ENCODE results near the gene INSL3. TPM values are rescaled to one million over a fixed set of nuclear protein-coding genes. Genes with fewer than 3 reads are reported as not detected.

The INSL3 gene, protein sequence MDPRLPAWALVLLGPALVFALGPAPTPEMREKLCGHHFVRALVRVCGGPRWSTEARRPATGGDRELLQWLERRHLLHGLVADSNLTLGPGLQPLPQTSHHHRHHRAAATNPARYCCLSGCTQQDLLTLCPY
- not detected in 2 replicates for total RNA-seq (2014; rRNA removed; shearing (Covaris generic))

DNA sequence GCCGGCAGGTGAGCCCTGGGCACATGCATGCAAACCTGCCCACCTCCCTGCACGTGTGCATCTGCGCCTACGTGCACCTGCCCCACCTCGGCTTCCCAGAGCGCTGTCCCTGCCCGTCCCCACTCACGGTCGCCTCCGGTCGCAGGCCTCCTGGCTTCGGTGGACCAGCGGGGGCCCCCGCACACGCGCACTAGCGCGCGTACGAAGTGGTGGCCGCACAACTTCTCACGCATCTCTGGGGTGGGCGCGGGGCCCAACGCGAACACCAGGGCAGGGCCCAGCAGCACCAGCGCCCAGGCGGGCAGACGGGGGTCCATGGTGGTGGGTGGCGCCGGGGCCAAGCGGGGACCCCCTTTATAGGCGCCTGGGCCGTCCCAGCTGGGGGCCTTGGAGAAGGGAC, at the start of gene INSL3:
INSL3 (minus strand) TSS at position 330 of the 400 bp plus-strand sequence; CDS start at position 317, 13 bp downstream.
- no peak for DNase-seq (ENCODE audit: low spot score)

GRCh38 chr19:17869114-17869608, 47.8 kb upstream of the INSL3 start:
- no peak for DNase-seq (ENCODE audit: low spot score)

- DNase-seq (ENCODE audit: low spot score), result no peak
Measured at GRCh38 chr19:17868669-17869068, 47.4 kb upstream of the INSL3 start.

- no peak for DNase-seq (ENCODE audit: low spot score)
Measured at GRCh38 chr19:17866964-17867486, 45.7 kb upstream of the INSL3 start.

DNA sequence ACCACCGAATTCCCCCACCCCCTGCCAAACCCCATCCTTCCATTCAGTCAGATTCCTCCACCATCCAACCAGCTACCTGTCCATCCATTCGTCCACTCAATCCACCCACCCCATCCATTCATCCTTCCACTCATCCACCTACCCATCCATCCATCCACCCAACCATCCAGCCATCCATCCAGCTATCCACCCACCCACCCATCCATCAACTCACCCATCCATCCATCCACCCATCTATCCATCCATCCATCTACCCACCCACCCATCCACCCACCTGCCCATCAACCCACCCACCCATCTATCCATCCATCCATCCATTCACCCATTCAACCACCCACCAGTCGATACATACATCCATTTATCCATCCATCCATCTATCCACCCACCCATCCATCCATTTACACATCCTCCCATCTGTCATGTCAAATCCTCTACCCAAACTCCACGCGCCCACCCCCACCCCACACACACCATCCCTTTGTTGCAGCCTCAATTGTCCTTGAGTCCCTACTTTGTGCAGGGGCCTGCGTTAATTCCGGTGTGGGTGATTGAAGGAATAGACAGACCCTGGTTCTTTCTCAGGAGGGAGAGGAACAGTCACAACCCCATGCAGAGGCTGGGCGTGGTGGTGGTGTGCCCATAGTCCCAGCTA, 45.1 kb upstream of the INSL3 start:
- DNase-seq (ENCODE audit: low spot score), result no peak

DNA sequence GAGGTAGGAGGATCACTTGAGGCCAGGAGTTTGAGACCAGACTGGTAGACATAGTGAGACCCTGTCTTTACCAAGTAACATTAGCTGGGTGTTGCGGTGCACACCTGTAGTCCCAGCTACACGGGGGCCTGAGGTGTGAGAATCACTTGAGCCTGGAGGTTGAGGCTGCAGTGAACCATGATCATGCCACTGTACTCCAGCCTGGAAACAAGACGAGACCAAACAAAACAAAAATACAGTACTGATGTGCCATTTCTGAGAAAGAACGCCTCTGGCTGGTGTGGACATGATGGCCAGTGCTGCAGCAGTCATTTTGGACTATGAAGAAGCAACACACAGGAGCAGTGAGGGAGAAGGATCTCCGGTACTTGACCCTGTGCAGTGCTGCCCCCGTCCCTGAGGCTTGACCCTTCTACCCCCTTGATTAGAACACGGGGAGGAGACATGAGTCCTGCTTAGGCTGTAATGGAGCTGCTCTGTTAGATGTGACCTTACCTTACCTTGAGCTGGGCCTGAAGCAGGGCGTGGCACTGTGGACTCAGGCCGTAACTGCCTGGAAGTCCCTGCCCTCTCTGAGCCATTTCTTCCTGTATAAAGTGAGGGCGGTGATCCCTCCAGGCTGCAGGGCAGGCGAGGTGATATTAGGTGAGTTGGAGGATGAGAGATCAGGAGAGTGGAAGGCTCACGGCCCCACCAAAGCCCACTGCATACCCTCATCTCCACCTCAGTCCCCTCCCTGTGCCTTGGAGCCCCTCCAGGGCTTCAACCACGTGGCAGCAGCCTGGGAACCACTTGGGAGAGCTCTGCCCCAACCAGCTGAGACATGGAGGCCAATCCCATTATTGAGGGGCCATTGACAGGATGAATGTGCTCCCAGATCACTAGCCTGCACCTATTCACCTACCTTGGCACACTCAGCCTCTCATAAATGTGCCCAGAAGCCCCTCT, 44.3 kb upstream of the INSL3 start:
- peak; percentile 56 for DNase-seq (ENCODE audit: low spot score)

GRCh38 chr19:17863520-17864182, 42.3 kb upstream of the INSL3 start:
- DNase-seq (ENCODE audit: low spot score), result no peak

DNA sequence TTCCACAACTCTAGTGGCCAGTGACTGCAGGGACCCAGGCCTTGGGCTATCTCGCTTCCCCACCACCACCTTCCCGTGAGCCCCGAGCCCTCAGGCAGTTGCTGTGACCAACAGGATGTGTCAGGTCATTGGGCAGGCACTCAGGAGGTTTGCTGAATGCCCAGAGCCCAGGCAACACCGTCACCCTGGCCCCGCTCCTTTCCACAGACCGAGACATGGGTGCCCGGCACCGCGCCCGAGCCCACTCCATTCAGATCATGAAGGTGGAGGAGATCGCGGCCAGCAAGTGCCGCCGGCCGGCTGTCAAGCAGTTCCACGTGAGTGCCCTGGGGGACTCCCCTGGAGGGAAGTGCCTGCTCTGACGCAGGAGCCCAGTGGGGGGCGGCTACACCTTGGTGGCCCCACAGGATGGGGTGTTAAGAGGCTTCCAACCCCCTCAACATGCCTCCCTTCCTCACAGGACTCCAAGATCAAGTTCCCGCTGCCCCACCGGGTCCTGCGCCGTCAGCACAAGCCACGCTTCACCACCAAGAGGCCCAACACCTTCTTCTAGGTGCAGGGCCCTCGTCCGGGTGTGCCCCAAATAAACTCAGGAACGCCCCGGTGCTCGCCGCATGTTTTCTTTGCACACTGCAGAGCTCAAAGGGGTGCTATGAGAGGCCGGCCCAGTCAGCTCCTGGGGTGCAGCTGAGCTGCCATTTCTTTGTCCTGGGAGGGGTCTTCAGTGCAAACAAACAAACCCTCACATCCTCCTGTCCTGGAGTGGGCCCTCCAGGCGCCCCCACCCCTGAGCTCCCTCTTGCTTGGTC, 41.6 kb upstream of the INSL3 start:
- DNase-seq (ENCODE audit: low spot score), result no peak

- no peak for DNase-seq (ENCODE audit: low spot score)
Measured at GRCh38 chr19:17861542-17862402, 40.5 kb upstream of the INSL3 start.

GRCh38 chr19:17860993-17861360, 39.7 kb upstream of the INSL3 start:
- no peak for DNase-seq (ENCODE audit: low spot score)

GRCh38 chr19:17860331-17860992, 39.1 kb upstream of the INSL3 start:
- DNase-seq (ENCODE audit: low spot score), result no peak

DNA sequence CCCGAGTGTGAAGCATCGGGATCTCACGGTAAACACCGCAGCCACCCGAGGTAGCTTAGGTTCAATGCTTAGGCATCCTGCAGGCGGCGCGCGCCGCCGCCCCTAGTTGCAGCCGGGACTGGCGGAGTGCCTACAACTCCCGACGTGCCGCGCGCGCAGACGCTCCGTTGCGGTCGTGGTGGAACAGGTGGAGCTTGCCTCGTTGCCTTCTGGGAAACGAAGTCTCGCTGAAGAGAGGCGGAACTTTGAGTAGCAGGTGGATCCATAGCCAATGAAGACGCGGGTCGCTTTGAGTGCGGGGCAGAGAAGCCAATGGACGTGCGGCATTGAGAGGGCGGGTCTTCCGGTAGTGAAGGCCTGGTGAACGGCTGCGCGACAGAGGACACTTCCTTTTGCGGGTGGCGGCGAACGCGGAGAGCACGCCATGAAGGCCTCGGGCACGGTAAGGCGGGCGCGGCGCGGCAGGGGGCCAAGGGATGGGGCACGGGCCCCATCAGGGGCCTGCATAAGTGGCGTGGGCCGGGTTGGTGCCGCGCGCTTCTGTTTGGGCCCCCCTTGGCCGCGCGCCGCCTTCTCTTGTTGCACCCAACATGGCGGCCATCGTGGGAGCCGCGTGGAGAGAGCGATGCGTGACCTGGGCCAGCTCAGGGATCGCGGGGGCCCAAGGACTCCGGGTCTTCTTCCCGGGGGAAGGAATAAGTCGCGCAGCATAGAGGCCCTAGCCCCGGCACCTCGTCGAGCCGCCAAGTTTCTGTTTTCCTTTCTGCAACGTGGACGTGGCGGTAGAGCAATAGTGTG, 38.4 kb upstream of the INSL3 start, which contains the start of gene RPL18A:
RPL18A (plus strand) TSS at position 378 of the 798 bp plus-strand sequence; CDS start at position 425, 47 bp downstream.
- peak; percentile 96 for DNase-seq (ENCODE audit: low spot score)

DNA sequence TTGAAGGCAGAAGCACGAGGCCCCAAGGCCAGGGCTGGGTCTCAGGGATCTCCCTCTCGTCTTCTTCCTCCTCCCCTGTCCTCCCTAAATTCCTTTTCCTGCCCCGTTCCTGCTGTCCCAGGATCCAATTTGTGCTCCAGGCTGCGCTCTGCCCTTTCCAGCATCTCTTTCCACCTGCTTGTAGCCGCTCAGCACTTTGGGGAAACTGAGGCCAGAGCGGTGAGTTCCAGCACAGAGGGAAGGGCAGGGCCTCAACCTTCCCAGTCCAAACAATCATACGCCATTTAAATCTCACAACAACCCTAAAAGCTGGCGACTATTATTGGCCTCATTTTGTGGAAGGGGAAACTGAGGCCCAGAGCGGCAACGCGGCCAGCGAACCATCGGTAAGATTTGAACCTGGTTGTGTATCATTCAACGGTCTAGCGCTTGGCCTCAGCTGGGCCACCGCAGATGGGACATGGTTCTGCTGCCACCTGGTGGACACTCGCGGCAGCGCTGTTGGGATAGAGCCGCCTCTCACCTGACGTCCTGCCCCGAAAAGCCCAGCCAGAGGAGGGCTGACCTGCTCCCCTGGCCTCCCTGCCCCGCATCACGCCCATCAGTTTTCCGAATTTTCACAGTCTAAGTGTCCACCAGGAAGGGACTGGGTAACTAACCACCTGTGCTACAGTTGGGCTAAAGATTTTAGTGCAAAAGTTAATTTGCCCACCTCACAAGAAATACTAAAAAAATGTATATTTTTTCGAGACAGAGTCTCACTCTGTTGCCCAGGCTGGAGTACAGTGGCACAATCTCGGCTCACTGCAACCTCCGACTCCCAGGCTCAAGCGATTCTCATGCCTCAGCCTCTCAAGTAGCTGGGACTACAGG, 34.2 kb upstream of the INSL3 start:
- DNase-seq (ENCODE audit: low spot score), result peak; percentile 84

DNA sequence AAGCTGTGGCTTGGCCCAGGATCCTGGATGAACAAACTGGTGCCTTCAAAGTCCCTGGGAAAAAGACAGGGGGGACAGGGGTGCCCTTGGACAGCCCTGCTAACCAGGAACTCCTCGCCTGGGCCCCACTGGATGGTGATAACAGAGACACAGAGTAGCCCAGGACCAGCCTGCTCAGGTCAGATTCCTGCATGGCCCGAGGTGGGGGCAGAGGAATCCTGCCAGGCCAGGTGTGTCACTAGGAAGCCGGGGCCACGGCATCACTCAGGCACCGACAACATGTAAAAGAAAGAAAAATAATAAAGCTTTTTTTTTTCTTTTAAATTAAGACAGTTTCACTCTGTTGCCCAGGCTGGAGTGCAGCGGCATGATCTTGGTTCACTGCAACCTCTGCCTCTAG, 32.7 kb upstream of the INSL3 start:
- DNase-seq (ENCODE audit: low spot score), result no peak

DNA sequence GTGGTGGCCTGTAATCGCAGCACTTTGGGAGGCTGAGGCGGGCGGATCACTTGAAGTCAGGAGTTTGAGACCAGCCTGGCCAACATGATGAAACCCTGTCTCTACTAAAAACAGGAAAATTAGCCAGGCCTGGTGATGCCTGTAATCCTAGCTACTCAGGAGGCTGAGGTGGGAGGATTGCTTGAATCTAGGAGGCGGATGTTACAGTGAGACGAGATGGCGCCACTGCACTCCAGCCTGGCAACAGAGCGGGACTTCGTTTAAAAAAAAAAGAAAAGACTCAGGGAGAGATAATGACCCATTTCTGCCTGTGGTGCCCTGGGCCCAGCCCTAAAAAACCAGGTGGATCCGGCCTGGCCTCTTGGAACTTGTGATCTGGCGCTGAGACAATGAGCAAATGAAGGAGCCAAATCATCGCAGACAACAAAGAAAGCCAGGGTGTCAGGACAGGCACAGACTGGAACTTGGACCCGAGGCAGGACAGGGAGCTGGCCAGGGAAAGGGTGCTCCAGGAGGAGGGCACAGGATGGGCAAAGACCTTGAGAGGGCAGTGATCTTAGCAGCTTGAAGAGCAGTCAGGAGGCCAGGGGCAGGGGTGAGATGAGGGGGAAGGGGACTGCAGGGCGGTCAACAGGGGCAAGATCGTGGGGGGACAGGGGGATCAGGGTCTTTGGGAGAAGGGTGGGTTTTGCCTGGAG, 27.4 kb upstream of the INSL3 start:
- no peak for DNase-seq (ENCODE audit: low spot score)

- DNase-seq (ENCODE audit: low spot score), result no peak
Measured at GRCh38 chr19:17847538-17848366, 26.4 kb upstream of the INSL3 start, which contains the start of gene JAK3. TSS of gene JAK3 (minus strand) at chr19:17847982. CDS start at chr19:17844417, 3,565 bp downstream.

Data from HT-29 (cell line).